ENCODE data around the gene UNC80.

GRCh38 chr2:210007895-210008294, 236.3 kb downstream of the UNC80 start:
- TF ChIP-seq FOXM1 (IDR thresholded peaks at IDR 0.05; ENCODE audit: borderline replicate concordance) (no peak), HDGF (IDR thresholded peaks at IDR 0.05; ENCODE audit: borderline replicate concordance) (no peak), NFRKB (IDR thresholded peaks at IDR 0.05) (no peak), BHLHE40 (IDR thresholded peaks at IDR 0.05; ENCODE audit: borderline replicate concordance) (no peak), L3MBTL2 (conservative IDR thresholded peaks at IDR 0.05) (no peak), ZNF384 (IDR thresholded peaks at IDR 0.05) (no peak), SUZ12 (IDR thresholded peaks at IDR 0.05) (no peak), ELF4 (IDR thresholded peaks at IDR 0.05) (no peak), FOXA1 (IDR thresholded peaks at IDR 0.05) (no peak), LEF1 (IDR thresholded peaks at IDR 0.05; ENCODE audit: borderline replicate concordance) (no peak), FOXK2 (IDR thresholded peaks at IDR 0.05) (no peak), TARDBP (IDR thresholded peaks at IDR 0.05) (no peak), CTBP1 (IDR thresholded peaks at IDR 0.05; ENCODE audit: borderline replicate concordance) (no peak)

Measured in HEK293T (cell line).